NCI-H187 (cell line): Measurements from ENCODE around the gene KDM4E.
A peak's percentile ranks its signal among the peaks of the same experiment; 100 is the strongest.

Experiments used
- DNase-seq, 2 experiments: peaks; one replicate each; lab custom pipeline; 2025; lab: John Stamatoyannopoulos, UW

Gene KDM4E

GRCh38 chr11:95050595-95051202, 25.6 kb downstream of the KDM4E start:
- no peak for DNase-seq

- no peak for DNase-seq
Observed at GRCh38 chr11:95054356-95054755, 29.3 kb downstream of the KDM4E start.

GRCh38 chr11:95055283-95055897, 30.3 kb downstream of the KDM4E start:
- no peak for DNase-seq

GRCh38 chr11:95057959-95058358, 32.9 kb downstream of the KDM4E start:
- no peak for DNase-seq

GRCh38 chr11:95058621-95059020, 33.6 kb downstream of the KDM4E start:
- no peak for DNase-seq

- no peak for DNase-seq
Observed at GRCh38 chr11:95059046-95059445, 34.0 kb downstream of the KDM4E start.

- DNase-seq = peak; percentile 4 to 11
Observed at GRCh38 chr11:95065336-95065735, 40.3 kb downstream of the KDM4E start.

- no peak for DNase-seq
Observed at GRCh38 chr11:95066716-95067038, 41.6 kb downstream of the KDM4E start, which contains the start of gene SRSF8. Gene SRSF8, plus strand, starts transcription at chr11:95066919. Its CDS starts 308 bp downstream, at chr11:95067227.

GRCh38 chr11:95067039-95067840, 42.2 kb downstream of the KDM4E start:
- peak; percentile 47 to 64 for DNase-seq

GRCh38 chr11:95067841-95068219, 42.8 kb downstream of the KDM4E start:
- DNase-seq = no peak

GRCh38 chr11:95068549-95068948, 43.5 kb downstream of the KDM4E start:
- peak; percentile 16 to 32 for DNase-seq

- no peak for DNase-seq
Observed at GRCh38 chr11:95070471-95070870, 45.4 kb downstream of the KDM4E start.

GRCh38 chr11:95072948-95073347, 47.9 kb downstream of the KDM4E start:
- DNase-seq = no peak

- peak in 1 of 2 experiments; percentile 20 for DNase-seq
Observed at GRCh38 chr11:95074792-95075563, 49.9 kb downstream of the KDM4E start.

- no peak for DNase-seq
Observed at GRCh38 chr11:95076416-95076815, 51.4 kb downstream of the KDM4E start.

GRCh38 chr11:95076981-95077380, 51.9 kb downstream of the KDM4E start:
- DNase-seq = no peak
